Measurements from ENCODE around the gene ADSS1.

- no peak for TF ChIP-seq POLR2A (IDR thresholded peaks at IDR 0.05; ENCODE audit: low read length)
- TF ChIP-seq GATA1 (IDR thresholded peaks at IDR 0.05; ENCODE audit: low read depth, low read length) = no peak
Observed at GRCh38 chr14:104734051-104734587, 10.1 kb downstream of the ADSS1 start.

Data from erythroblast (primary cell).